ENCODE results near the gene DLX5.

GRCh38 chr7:96976106-96976505, 48.5 kb downstream of the DLX5 start:
- TF ChIP-seq CTCF (optimal IDR thresholded peaks at IDR 0.05 in 1 of 3, IDR thresholded peaks at IDR 0.05 in 1 of 3, conservative IDR thresholded peaks at IDR 0.05 in 1 of 3; ENCODE audit: extremely low read depth in 1 of 3, insufficient read depth in 2 of 3, low read length in 3 of 3) (no peak), EZH2 (IDR thresholded peaks at IDR 0.05; ENCODE audit: low read length) (no peak)

Measured in keratinocyte (primary cell).